Muscle layer of colon (tissue), 2 donors: Measurements from ENCODE around the gene TINAGL1.

ENCODE experiments used
- H3K27ac ChIP-seq: one replicate; pipeline ENCODE4 v1.7.0; 2013; ENCODE audit warnings: low read depth, mild to moderate bottlenecking, low read length, moderate library complexity
- H3K27me3 ChIP-seq, 2 donors: one replicate each; pipeline ENCODE4 v1.7.0; 2013; ENCODE audit warnings: low read length in 2 of 2, mild to moderate bottlenecking in 2 of 2; ENCODE audit not compliant: insufficient read depth in 2 of 2, control insufficient read depth in 1 of 2
- H3K36me3 ChIP-seq: one replicate; pipeline ENCODE4 v1.7.0; 2013; ENCODE audit warnings: mild to moderate bottlenecking, low read length; ENCODE audit not compliant: insufficient read depth
- H3K4me1 ChIP-seq: one replicate; pipeline ENCODE4 v1.7.0; 2013; ENCODE audit warnings: mild to moderate bottlenecking, low read length; ENCODE audit not compliant: insufficient read depth
- H3K4me3 ChIP-seq, 2 donors: one replicate each; pipeline ENCODE4 v1.7.0; 2013; ENCODE audit warnings: low read length in 2 of 2, low read depth in 1 of 2, mild to moderate bottlenecking in 1 of 2, moderate library complexity in 1 of 2
- H3K9ac ChIP-seq: one replicate; pipeline ENCODE4 v1.7.0; 2013; ENCODE audit warnings: low read length
- H3K9me3 ChIP-seq: one replicate; pipeline ENCODE4 v1.7.0; 2013; ENCODE audit warnings: mild to moderate bottlenecking, low read length
- donor health status: abdominal sarcoma.
- donor health status: Adenocarcinoma of cecum.

TINAGL1 gene

GRCh38 chr1:31549809-31550620 is 26.3 kb upstream of the TINAGL1 start:
- H3K4me3 ChIP-seq = no peak overlapping the region
- no peak overlapping the region for H3K27ac ChIP-seq
- H3K4me1 ChIP-seq = no peaks in the 10 kb centered on the region
- no peak overlapping the region for H3K9ac ChIP-seq
- H3K36me3 ChIP-seq = no peaks in the 10 kb centered on the region
- H3K9me3 ChIP-seq = no peaks in the 10 kb centered on the region
- no peaks in the 10 kb centered on the region for H3K27me3 ChIP-seq

DNA sequence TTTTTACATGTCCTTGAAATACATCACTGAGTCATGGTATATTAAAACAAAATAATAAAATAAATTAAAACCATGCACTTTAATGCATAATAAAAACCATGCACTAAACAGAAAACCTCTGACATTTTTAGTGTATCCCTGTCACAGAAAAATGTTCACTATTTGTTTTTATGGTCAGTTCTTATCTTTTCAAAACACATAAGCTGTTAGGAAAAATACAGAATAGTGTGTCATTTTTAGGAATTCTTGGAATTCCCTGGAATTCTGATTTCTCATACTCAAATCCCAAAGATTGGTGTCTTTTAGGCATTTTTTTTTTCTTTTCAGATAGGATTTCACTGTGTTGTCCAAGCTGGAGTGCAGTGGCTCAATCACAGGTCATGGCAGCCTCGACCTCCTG is 25.1 kb upstream of the TINAGL1 start:
- Histone ChIP-seq H3K27ac (no peak overlapping the region), H3K27me3 (no peaks in the 10 kb centered on the region), H3K4me1 (no peaks in the 10 kb centered on the region), H3K9me3 (no peaks in the 10 kb centered on the region), H3K9ac (no peak overlapping the region), H3K36me3 (no peaks in the 10 kb centered on the region), H3K4me3 (no peak overlapping the region)

DNA sequence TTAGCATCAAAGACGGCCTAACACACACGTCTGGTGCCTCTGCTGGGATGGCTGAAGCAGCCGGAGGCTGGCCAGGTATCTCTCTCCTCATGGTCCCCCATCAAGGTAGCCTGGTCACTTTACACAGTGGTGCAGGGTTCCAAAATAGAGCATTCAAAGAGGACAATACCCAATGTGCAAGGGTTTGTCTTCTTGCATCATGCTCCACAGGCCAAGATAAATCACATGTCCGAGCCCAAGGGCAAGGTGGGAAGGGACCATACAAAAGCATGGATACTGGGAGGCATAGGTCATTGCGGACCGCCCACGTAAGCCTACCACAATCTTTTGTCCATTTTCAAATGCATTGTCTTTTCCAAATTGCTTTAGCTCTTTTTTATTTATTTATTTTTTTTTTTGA is 23.8 kb upstream of the TINAGL1 start:
- H3K9me3 ChIP-seq = no peaks in the 10 kb centered on the region

DNA sequence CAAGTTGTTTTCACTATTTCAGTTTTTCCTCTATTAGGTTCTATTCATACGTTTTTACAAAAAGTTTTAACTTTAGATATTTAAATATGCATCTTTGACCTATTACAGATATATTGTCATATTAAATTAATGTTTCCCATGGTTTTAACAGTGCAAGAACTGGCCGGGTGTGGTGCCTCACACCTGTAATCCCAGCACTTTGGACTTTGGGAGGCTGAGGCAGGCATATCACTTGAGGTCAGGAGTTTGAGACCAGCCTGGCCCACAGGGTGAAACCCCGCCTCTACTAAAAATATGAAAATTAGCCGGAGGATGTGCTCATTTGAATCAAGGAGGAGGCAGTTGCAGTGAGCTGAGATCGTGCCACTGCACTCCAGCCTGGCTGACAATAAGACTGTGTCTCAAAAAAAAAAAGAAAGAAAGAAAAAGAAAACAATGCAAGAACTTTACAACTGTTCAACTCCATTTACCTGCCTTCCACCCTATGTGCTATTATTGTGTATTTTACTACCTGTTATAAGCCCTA is 19.8 kb upstream of the TINAGL1 start:
- no peaks in the 10 kb centered on the region for H3K9me3 ChIP-seq

More for the DNA sequence above, 23.8 kb upstream of the TINAGL1 start:
- Histone ChIP-seq H3K27me3 (no peaks in the 10 kb centered on the region), H3K36me3 (no peaks in the 10 kb centered on the region), H3K27ac (no peak overlapping the region), H3K9ac (no peak overlapping the region), H3K4me3 (no peak overlapping the region), H3K4me1 (no peaks in the 10 kb centered on the region)

GRCh38 chr1:31559715-31560114 is 16.6 kb upstream of the TINAGL1 start:
- Histone ChIP-seq H3K27me3 (no peaks in the 10 kb centered on the region), H3K27ac (no peak overlapping the region), H3K4me1 (peaks cover 7% of the 10 kb centered on the region), H3K36me3 (no peaks in the 10 kb centered on the region), H3K9ac (no peak overlapping the region), H3K9me3 (no peaks in the 10 kb centered on the region), H3K4me3 (no peak overlapping the region)

More for the DNA sequence above, 19.8 kb upstream of the TINAGL1 start:
- H3K36me3 ChIP-seq = no peaks in the 10 kb centered on the region
- H3K27ac ChIP-seq = no peak overlapping the region
- no peaks in the 10 kb centered on the region for H3K4me1 ChIP-seq
- no peak overlapping the region for H3K9ac ChIP-seq
- no peaks in the 10 kb centered on the region for H3K27me3 ChIP-seq
- no peak overlapping the region for H3K4me3 ChIP-seq

DNA sequence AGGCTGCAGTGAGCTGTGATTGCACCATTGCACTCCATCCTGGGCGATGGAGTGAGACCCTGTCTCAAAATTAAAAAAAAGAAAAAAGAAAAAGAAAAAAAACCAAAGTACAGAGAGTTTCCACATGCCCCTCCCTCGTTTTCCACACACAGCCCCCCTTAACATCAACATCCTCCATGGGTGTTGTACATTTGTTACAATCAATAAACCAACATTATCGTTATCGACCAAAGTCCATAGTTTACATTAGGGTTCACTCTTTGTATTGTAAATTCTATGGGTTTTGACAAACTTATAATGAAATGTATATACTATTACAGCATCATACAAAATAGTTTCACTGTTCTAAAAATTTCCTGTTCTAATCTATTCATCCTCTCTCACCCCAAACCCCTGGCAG is 15.9 kb upstream of the TINAGL1 start:
- peaks cover 9% of the 10 kb centered on the region for H3K4me1 ChIP-seq
- H3K4me3 ChIP-seq = no peak overlapping the region
- H3K27ac ChIP-seq = no peak overlapping the region
- H3K36me3 ChIP-seq = no peaks in the 10 kb centered on the region
- no peaks in the 10 kb centered on the region for H3K27me3 ChIP-seq
- H3K9me3 ChIP-seq = no peaks in the 10 kb centered on the region
- H3K9ac ChIP-seq = no peak overlapping the region

DNA sequence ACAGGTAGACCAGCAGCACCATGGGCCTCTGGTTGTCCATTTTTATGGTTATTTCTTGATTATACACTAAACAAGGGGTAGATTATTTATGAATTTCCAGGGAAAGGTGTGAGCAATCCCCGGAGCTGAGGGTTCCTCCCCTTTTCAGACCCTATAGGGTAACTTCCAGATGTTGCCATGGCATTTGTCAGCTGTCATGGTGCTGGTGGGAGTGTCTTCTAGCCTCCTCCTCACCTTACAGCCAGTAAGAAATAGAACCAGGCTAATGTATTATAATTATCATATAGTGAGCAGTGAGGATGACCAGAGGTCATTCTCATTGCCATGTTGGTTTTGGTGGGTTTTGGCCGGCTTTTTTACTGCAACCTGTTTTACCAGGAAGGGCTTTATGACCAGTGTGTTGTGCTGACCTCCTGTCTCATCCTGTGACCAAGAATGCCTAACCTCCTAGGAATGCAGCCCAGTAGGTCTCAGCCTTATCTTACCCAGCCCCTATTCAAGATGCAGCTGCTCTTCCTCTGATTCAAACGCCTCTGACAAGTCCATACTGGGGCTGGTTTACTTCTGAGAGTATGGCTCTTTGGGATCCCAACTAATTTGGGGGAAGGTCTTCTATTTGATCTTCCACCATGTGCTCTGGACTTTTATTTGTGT is 13.5 kb upstream of the TINAGL1 start:
- Histone ChIP-seq H3K27ac (no peak overlapping the region), H3K9me3 (no peaks in the 10 kb centered on the region), H3K4me3 (no peak overlapping the region), H3K4me1 (peaks cover 9% of the 10 kb centered on the region), H3K9ac (no peak overlapping the region), H3K27me3 (no peaks in the 10 kb centered on the region), H3K36me3 (no peaks in the 10 kb centered on the region)

GRCh38 chr1:31564606-31564989 is 11.7 kb upstream of the TINAGL1 start:
- H3K4me1 ChIP-seq = peaks cover 9% of the 10 kb centered on the region
- H3K27ac ChIP-seq = no peak overlapping the region
- no peaks in the 10 kb centered on the region for H3K36me3 ChIP-seq
- H3K27me3 ChIP-seq = no peaks in the 10 kb centered on the region
- no peak overlapping the region for H3K4me3 ChIP-seq
- no peaks in the 10 kb centered on the region for H3K9me3 ChIP-seq
- peak overlapping the region; percentile 50 for H3K9ac ChIP-seq

DNA sequence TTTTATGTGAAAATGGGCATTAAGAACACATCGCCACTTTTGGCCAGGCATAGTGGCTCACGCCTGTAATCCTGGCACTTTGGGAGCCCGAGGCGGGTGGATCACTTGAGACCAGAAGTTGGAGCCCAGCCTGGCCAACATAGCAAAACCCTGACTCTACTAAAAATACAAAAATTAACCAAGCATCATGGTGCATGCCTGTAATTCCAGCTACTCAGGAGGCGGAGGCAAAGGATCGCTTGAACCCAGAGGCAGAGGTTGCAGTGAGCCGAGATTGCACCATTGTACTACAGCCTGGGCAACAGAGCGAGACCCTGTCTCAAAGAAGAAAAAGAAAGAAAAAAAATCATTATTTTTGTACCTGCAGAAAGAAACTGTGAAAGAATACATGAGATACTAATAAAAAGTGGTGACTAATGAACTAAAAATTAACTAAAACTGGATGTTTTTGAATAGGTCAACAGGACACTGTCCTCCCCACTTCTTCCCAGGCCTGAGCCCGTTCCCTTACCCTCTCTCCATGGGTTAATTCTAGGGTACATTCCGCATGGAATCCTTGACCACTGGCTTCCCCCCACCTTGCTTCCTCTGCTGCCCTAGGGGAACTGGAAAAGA is 8.3 kb upstream of the TINAGL1 start:
- Histone ChIP-seq H3K36me3 (no peaks in the 10 kb centered on the region), H3K4me3 (no peak overlapping the region), H3K9me3 (no peaks in the 10 kb centered on the region), H3K27me3 (no peaks in the 10 kb centered on the region), H3K4me1 (peaks cover 9% of the 10 kb centered on the region), H3K27ac (no peak overlapping the region), H3K9ac (no peak overlapping the region)

GRCh38 chr1:31568895-31569595 is 7.3 kb upstream of the TINAGL1 start:
- no peak overlapping the region for H3K9ac ChIP-seq
- H3K36me3 ChIP-seq = no peaks in the 10 kb centered on the region
- no peaks in the 10 kb centered on the region for H3K27me3 ChIP-seq
- H3K9me3 ChIP-seq = no peaks in the 10 kb centered on the region
- H3K4me3 ChIP-seq = no peak overlapping the region
- H3K4me1 ChIP-seq = peaks cover 12% of the 10 kb centered on the region
- H3K27ac ChIP-seq = no peak overlapping the region

- Histone ChIP-seq H3K9ac (no peak overlapping the region), H3K4me1 (peaks cover 12% of the 10 kb centered on the region), H3K9me3 (no peaks in the 10 kb centered on the region), H3K4me3 (no peak overlapping the region), H3K27me3 (no peaks in the 10 kb centered on the region), H3K27ac (no peak overlapping the region), H3K36me3 (no peaks in the 10 kb centered on the region)
Measured at GRCh38 chr1:31569596-31570173, 6.6 kb upstream of the TINAGL1 start.
